HepG2 (cell line): Measurements from ENCODE around the gene UBAC2. TPM values are rescaled to one million over a fixed set of nuclear protein-coding genes. Genes with fewer than 3 reads are reported as not detected.
A peak's percentile ranks its signal among the peaks of the same experiment; 100 is the strongest.

Source experiments
- ATAC-seq: fragments of 200-7000 bp; cut with Tn5 transposase; 3 replicates; pipeline ENCODE4 v1.9.1; 2020; ENCODE audit warnings: mild to moderate bottlenecking, moderate library complexity
- BruUV-seq: library from RNA; stranded (reverse); fragments of 400-500 nt; replicated peaks from 2 replicates; lab custom pipeline; 2021; lab: Mats Ljungman, UMichigan
- CTCF ChIA-PET: fragments of 300-600 bp; formaldehyde crosslinking; extraction: SDS; loops from one replicate; lab custom pipeline; 2021; ENCODE audit warnings: low total read pairs, inconsistent platforms, low intra/inter-chr PET ratio; lab: Yijun Ruan, JAX
- POLR2A ChIA-PET: fragments of 350-600 bp; sonication (Branson Sonifier 250); formaldehyde crosslinking; loops from one replicate; lab custom pipeline; 2020; ENCODE audit warnings: antibody characterized with exemption, inconsistent platforms; lab: Yijun Ruan, JAX
- DNase-seq: peaks from one replicate; pipeline ENCODE4 v3.0.0-alpha.2; 2015; ENCODE audit warnings: low spot score
- FAIRE-seq: peaks from 3 replicates; lab custom pipeline; 2011; peaks lifted over from hg19 to GRCh38; lab: Jason Lieb, UNC
- H2AFZ ChIP-seq: one replicate; pipeline ENCODE4 v1.6.1; 2011; ENCODE audit warnings: low read length, inconsistent platforms
- H3K27ac ChIP-seq: fragments of 300-600 bp; 3 replicates; pipeline ENCODE4 v1.8.0; 2011; ENCODE audit warnings: mixed run types, mild to moderate bottlenecking, mixed read lengths, low read length, inconsistent platforms; ENCODE audit not compliant: insufficient read depth; ENCODE audit errors: extremely low read length
- H3K27me3 ChIP-seq, 2 experiments: fragments of 200-600 bp in 1 of 2; 2 replicates in 1 of 2; 3 replicates in 1 of 2; pipeline versions ENCODE4 v1.6.0 to v1.8.0; 2011; ENCODE audit warnings: low read length in 2 of 2, mild to moderate bottlenecking in 2 of 2, moderate library complexity in 2 of 2, inconsistent platforms in 1 of 2; ENCODE audit not compliant: insufficient read depth in 2 of 2, control insufficient read depth in 1 of 2
- H3K36me3 ChIP-seq, 2 experiments: fragments of 200-600 bp in 1 of 2; replicated peaks in 1 of 2; 2 replicates in 1 of 2; 3 replicates in 1 of 2; pipeline versions ENCODE4 v1.5.1 to v1.8.0; 2011; ENCODE audit warnings: low read length in 2 of 2, inconsistent platforms in 1 of 2; ENCODE audit not compliant: insufficient read depth in 2 of 2, control insufficient read depth in 1 of 2
- H3K4me1 ChIP-seq: 2 replicates; pipeline ENCODE4 v1.5.1; 2012; ENCODE audit warnings: low read length, inconsistent platforms; ENCODE audit not compliant: insufficient read depth
- H3K4me2 ChIP-seq: 2 replicates; pipeline ENCODE4 v1.6.0; 2011; ENCODE audit warnings: low read depth, low read length, inconsistent platforms
- H3K4me3 ChIP-seq, 3 experiments: fragments of 200-600 bp in 1 of 3; sonication (generic), shearing (Covaris generic) in 1 of 3; replicated peaks in 1 of 3; 2 replicates each; pipeline ENCODE4 v1.5.1; 2011 to 2016; ENCODE audit warnings: low read length in 3 of 3, inconsistent platforms in 2 of 3, low read depth in 2 of 3, mild to moderate bottlenecking in 2 of 3, control low read depth in 1 of 3, mixed read lengths in 1 of 3; ENCODE audit not compliant: insufficient read depth in 1 of 3
- H3K79me2 ChIP-seq: one replicate; pipeline ENCODE4 v1.6.1; 2011; ENCODE audit warnings: low read length, inconsistent platforms; ENCODE audit not compliant: insufficient read depth
- H3K9ac ChIP-seq: 2 replicates; pipeline ENCODE4 v1.6.0; 2011; ENCODE audit warnings: mild to moderate bottlenecking, low read depth, low read length, inconsistent platforms; ENCODE audit not compliant: insufficient read depth
- H3K9me3 ChIP-seq: 2 replicates; pipeline ENCODE4 v1.5.1; 2012; ENCODE audit warnings: mild to moderate bottlenecking, low read length
- H4K20me1 ChIP-seq: 2 replicates; pipeline ENCODE4 v1.6.0; 2011; ENCODE audit warnings: inconsistent platforms, mild to moderate bottlenecking, low read length, moderate library complexity; ENCODE audit not compliant: insufficient read depth
- HNF1B ChIP-seq: sonication (generic); formaldehyde crosslinking; IDR thresholded peaks from 2 replicates; pipeline ENCODE4 v1.5.1; 2020; ENCODE audit warnings: mild to moderate bottlenecking, moderate library complexity, missing genetic modification reagents
- PRDM4 ChIP-seq: sonication (generic); formaldehyde crosslinking; IDR thresholded peaks from 2 replicates; pipeline ENCODE4 v1.9.0; 2021; ENCODE audit warnings: missing genetic modification reagents, borderline replicate concordance
- ZNF331 ChIP-seq: sonication (generic); formaldehyde crosslinking; IDR thresholded peaks from 2 replicates; pipeline ENCODE4 v1.4.0; 2020; ENCODE audit warnings: missing genetic modification reagents
- ZNF513 ChIP-seq: sonication (generic); formaldehyde crosslinking; conservative IDR thresholded peaks from 2 replicates; pipeline ENCODE4 v1.5.0; 2020; ENCODE audit warnings: missing genetic modification reagents
- ZNF710 ChIP-seq: sonication (generic); formaldehyde crosslinking; IDR thresholded peaks from 2 replicates; pipeline ENCODE4 v1.5.0; 2020; ENCODE audit warnings: mild to moderate bottlenecking, missing genetic modification reagents, borderline replicate concordance
- ZNF713 ChIP-seq: sonication (generic); formaldehyde crosslinking; IDR thresholded peaks from 2 replicates; pipeline ENCODE4 v1.4.0; 2020; ENCODE audit warnings: mild to moderate bottlenecking, missing genetic modification reagents
- WGBS: methylation state at CpG from one replicate; pipeline ENCODE4 v1.1.6; 2017; ENCODE audit warnings: low lambda C conversion rate; 5-methylcytosine and 5-hydroxymethylcytosine counted together
- in situ Hi-C: cut with HindIII; loops from 2 replicates; pipeline ENCODE4 v1.10.0; 2017; ENCODE audit warnings: low pct_unique_long_range_greater_than_20kb; ENCODE audit not compliant: extremely low pct_ligation_motif_present
- intact Hi-C: fragments of 100-400 bp; cut with micrococcal nuclease; formaldehyde crosslinking; loops from one replicate; pipeline ENCODE4 v1.10.0; 2022; ENCODE audit not compliant: unreplicated experiment
- polyA plus RNA-seq, 8 experiments: library from polyadenylated mRNA; depleted of rRNA in 3 of 8; stranded (reverse) in 7 of 8; unstranded in 1 of 8; fragments of >200 nt; fragmentation: Illumina TruSeq in 4 of 8; extraction: Trizol in 4 of 8; gene quantifications; 2 replicates each; pipeline versions ENCODE4 v1.2.1 to v1.2.3, GENCODE V29; 2011 to 2016; ENCODE audit warnings: low read depth in 4 of 8, missing spikeins in 1 of 8, mixed read lengths in 1 of 8; ENCODE audit not compliant: insufficient read depth in 1 of 8
- total RNA-seq, 5 experiments: library from RNA; depleted of rRNA; stranded (reverse); fragments of >200 nt; fragmentation: Illumina TruSeq; extraction: Trizol; gene quantifications; 2 replicates each; pipeline ENCODE4 v1.2.3, GENCODE V29; 2016; ENCODE audit warnings: low read depth in 1 of 5

Gene UBAC2
- total and polyA plus RNA-seq, 2 of the 13 experiments (the other 11 are each of a cell fraction or from before 2014, with no cell fraction given), result 61.3 to 80.8 TPM

- no peak for ATAC-seq
- in situ Hi-C loops, result no loop called here
Observed at GRCh38 chr13:99270518-99270917, 69.9 kb downstream of the UBAC2 start.

GRCh38 chr13:99271249-99271648, 70.6 kb downstream of the UBAC2 start:
- Histone ChIP-seq H3K27ac (no peak overlapping the region), H3K4me3 (no peak overlapping the region), H4K20me1 (0 out of 2 replicates have a peak, but pooled peaks cover 3% of the 10 kb centered on the region), H2AFZ (no peak overlapping the region), H3K79me2 (no peaks in the 10 kb centered on the region)
- 100% methylated on average over 3 of the region's 3 CpGs for WGBS
- intact Hi-C loops (no loop called here), in situ Hi-C loops (no loop called here)
- no peak for ATAC-seq
- no peak for FAIRE-seq
- BruUV-seq, result no TSS peak
- no peak for TF ChIP-seq PRDM4 (CRISPR knock-in tag)
- no peak for TF ChIP-seq HNF1B (CRISPR knock-in tag)
- no peak for TF ChIP-seq ZNF513 (CRISPR knock-in tag)
- TF ChIP-seq ZNF713 (CRISPR knock-in tag), result no peak
- TF ChIP-seq, all 625 proteins: peak for 0
- H3K4me2 ChIP-seq, result no peak overlapping the region
- H3K27me3 ChIP-seq, result no peaks in the 10 kb centered on the region
- peaks cover 4% of the 10 kb centered on the region; the same call in 1 of the 2 replicates for H3K9me3 ChIP-seq
- CTCF ChIA-PET, result no interaction called here
- no peak for DNase-seq
- POLR2A ChIA-PET, result no interaction called here
- no peak overlapping the region for H3K9ac ChIP-seq
- H3K36me3 ChIP-seq, result peaks cover 3 to 22% of the 10 kb centered on the region in 2 experiments; a peak in 4 of 5 replicates
- H3K4me1 ChIP-seq, result no peaks in the 10 kb centered on the region

More at GRCh38 chr13:99270518-99270917, 69.9 kb downstream of the UBAC2 start:
- ChIA-PET POLR2A (no interaction called here), CTCF (interaction anchor here (1.7 kb wide), 1 partner anchor 166 kb away, joined by 7 read pairs; no protein-coding TSS in a partner anchor)
- no peaks in the 10 kb centered on the region for H3K4me1 ChIP-seq
- TSS peak; percentile 19 for BruUV-seq
- peaks cover 3 to 22% of the 10 kb centered on the region in 2 experiments; a peak in 4 of 5 replicates for H3K36me3 ChIP-seq
- H3K27me3 ChIP-seq, result no peaks in the 10 kb centered on the region
- intact Hi-C loops, result no loop called here
- no peak overlapping the region for H3K27ac ChIP-seq
- no peak overlapping the region for H3K4me2 ChIP-seq
- no peak for DNase-seq
- TF ChIP-seq ZNF331 (CRISPR knock-in tag) (no peak), ZNF710 (CRISPR knock-in tag) (no peak)
- TF ChIP-seq, all 625 proteins: peak for 0
- peaks cover 4% of the 10 kb centered on the region; the same call in 1 of the 2 replicates for H3K9me3 ChIP-seq
- no peaks in the 10 kb centered on the region for H3K79me2 ChIP-seq
- no peak overlapping the region for H3K9ac ChIP-seq
- no peak overlapping the region for H2AFZ ChIP-seq
- H4K20me1 ChIP-seq, result 0 out of 2 replicates have a peak, but pooled peaks cover 4% of the 10 kb centered on the region
- H3K4me3 ChIP-seq, result no peak overlapping the region
- FAIRE-seq, result no peak
- WGBS, result 94% methylated on average over 2 of the region's 2 CpGs
